Parathyroid adenoma (tissue), 2 donors: Measurements from ENCODE around the gene SESTD1.

ENCODE experiments used
- H2AFZ ChIP-seq: fragments of 300-600 bp; sonication (generic); one replicate; pipeline ENCODE4 v1.7.0; 2017; ENCODE audit warnings: antibody characterized with exemption, mild to moderate bottlenecking
- H3K27ac ChIP-seq: fragments of 300-600 bp; sonication (generic); one replicate; pipeline ENCODE4 v1.7.0; 2017
- H3K27me3 ChIP-seq: fragments of 300-600 bp; sonication (generic); one replicate; pipeline ENCODE4 v1.7.0; 2017; ENCODE audit warnings: low read length; ENCODE audit not compliant: control insufficient read depth, insufficient read depth
- H3K36me3 ChIP-seq: fragments of 300-600 bp; sonication (generic); one replicate; pipeline ENCODE4 v1.7.0; 2017; ENCODE audit warnings: low read length; ENCODE audit not compliant: control insufficient read depth, insufficient read depth
- H3K4me1 ChIP-seq: fragments of 300-600 bp; sonication (generic); one replicate; pipeline ENCODE4 v1.7.0; 2017; ENCODE audit warnings: control low read depth
- H3K4me2 ChIP-seq: fragments of 300-600 bp; sonication (generic); one replicate; pipeline ENCODE4 v1.7.0; 2017; ENCODE audit warnings: low read length
- H3K4me3 ChIP-seq: fragments of 300-600 bp; sonication (generic); one replicate; pipeline ENCODE4 v1.7.0; 2017; ENCODE audit warnings: low read depth, low read length
- H3K79me2 ChIP-seq: fragments of 300-600 bp; sonication (generic); one replicate; pipeline ENCODE4 v1.7.0; 2017; ENCODE audit warnings: control low read depth
- H3K9ac ChIP-seq: fragments of 300-600 bp; sonication (generic); one replicate; pipeline ENCODE4 v1.7.0; 2017; ENCODE audit warnings: mild to moderate bottlenecking
- H3K9me3 ChIP-seq: fragments of 300-600 bp; sonication (generic); one replicate; pipeline ENCODE4 v1.7.0; 2017; ENCODE audit warnings: low read length; ENCODE audit not compliant: control insufficient read depth
- TF ChIP-seq, protein P1 (sequence below): fragments of 300-600 bp; sonication (generic); IDR thresholded peaks from one replicate; pipeline ENCODE4 v1.7.0; 2017; ENCODE audit warnings: antibody characterized with exemption, mild to moderate bottlenecking
- donor health status: primary hyperparathyroidism.

The SESTD1 gene

DNA sequence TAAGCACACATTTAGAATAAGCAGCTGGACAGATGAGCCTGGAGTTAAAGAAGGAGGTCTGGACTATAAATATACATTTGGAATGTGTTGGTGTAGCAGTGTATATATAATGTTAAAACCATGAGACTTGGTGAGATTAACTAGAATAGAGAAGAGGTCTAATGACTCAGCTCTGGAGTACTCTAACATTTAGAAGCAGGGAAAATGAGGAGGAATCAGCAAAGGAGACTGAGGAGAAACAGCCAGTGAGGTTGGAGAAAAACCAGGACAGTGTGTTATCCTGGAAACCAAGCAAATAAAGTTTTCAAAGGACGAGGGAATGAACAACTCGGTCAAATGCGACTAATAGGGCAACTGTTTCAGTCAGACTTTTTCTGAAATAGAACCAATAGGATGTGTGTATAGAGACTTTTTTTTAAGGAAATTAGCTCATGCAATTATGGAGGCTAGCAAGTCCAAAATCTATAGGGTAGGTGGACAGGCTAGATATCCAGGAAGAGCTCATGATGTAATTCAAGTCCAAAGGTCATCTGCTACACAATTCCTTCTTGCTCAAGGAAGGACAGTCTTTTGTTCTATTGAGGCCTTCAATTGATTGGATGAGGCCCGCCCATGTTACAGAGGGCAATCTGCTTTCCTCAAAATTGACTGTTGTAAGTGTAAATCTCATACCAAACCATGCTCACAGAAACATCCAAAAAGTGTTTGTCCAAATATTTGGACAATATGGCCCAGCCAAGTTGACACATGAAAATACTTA is 10.8 kb upstream of the SESTD1 start:
- H3K27ac ChIP-seq: no peak overlapping the region
- H3K27me3 ChIP-seq: no peaks in the 10 kb centered on the region
- H3K4me3 ChIP-seq: no peak overlapping the region
- H2AFZ ChIP-seq: no peak overlapping the region
- H3K4me2 ChIP-seq: no peak overlapping the region
- no peaks in the 10 kb centered on the region for H3K36me3 ChIP-seq
- H3K4me1 ChIP-seq: peaks cover 3% of the 10 kb centered on the region
- H3K79me2 ChIP-seq: no peaks in the 10 kb centered on the region
- TF ChIP-seq, protein P1, sequence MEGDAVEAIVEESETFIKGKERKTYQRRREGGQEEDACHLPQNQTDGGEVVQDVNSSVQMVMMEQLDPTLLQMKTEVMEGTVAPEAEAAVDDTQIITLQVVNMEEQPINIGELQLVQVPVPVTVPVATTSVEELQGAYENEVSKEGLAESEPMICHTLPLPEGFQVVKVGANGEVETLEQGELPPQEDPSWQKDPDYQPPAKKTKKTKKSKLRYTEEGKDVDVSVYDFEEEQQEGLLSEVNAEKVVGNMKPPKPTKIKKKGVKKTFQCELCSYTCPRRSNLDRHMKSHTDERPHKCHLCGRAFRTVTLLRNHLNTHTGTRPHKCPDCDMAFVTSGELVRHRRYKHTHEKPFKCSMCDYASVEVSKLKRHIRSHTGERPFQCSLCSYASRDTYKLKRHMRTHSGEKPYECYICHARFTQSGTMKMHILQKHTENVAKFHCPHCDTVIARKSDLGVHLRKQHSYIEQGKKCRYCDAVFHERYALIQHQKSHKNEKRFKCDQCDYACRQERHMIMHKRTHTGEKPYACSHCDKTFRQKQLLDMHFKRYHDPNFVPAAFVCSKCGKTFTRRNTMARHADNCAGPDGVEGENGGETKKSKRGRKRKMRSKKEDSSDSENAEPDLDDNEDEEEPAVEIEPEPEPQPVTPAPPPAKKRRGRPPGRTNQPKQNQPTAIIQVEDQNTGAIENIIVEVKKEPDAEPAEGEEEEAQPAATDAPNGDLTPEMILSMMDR: no peak
- H3K9ac ChIP-seq: no peak overlapping the region
- H3K9me3 ChIP-seq: no peaks in the 10 kb centered on the region

DNA sequence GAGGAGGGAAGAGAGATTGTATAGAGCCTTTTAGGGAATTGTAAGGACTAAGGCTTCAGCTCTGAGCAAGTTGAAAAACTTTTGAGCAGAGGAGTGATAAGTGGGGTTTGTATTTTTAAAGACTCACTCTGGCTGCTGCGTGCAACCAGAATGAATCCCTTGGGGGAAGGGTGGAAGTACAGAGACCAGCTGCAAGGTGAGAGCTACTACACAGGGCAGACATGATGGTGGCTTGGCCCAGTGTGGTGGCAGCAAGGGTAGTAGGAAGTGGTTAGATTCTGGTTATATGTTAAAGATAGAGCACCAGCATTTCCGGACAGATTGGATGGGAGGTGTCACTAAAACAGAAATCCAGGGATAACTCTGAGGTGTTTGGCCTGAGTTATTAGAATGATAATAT is 10.1 kb upstream of the SESTD1 start:
- no peak overlapping the region for H3K9ac ChIP-seq
- H3K9me3 ChIP-seq: no peaks in the 10 kb centered on the region
- TF ChIP-seq, protein P1: no peak
- H3K27me3 ChIP-seq: no peaks in the 10 kb centered on the region
- no peak overlapping the region for H3K27ac ChIP-seq
- no peak overlapping the region for H3K4me2 ChIP-seq
- H2AFZ ChIP-seq: peak overlapping the region; percentile 36
- H3K79me2 ChIP-seq: no peaks in the 10 kb centered on the region
- no peak overlapping the region for H3K4me3 ChIP-seq
- no peaks in the 10 kb centered on the region for H3K36me3 ChIP-seq
- peaks cover 3% of the 10 kb centered on the region for H3K4me1 ChIP-seq

DNA sequence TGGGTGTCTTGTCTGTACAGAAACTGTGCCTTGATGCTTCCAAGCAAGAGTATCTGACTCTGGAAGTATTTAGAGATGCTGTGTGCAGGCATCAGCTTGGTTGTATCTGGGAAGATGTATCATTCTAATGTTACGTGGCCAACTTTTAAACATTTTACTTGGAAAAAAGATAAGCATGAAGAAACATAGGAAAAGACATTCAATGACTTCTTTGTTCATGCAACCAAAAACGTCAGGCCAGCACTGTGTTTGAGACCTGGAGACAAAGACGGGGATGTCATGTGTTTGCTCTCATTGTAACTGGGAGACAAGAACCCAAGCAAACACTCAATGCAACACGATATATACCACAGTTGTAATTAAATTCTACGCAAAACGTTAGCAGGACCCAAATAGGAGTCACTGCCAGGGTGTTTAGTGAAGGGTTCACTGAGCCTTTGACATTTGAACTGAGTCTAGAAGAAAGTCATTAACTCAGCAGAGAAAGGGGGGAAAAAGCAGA is 8.9 kb upstream of the SESTD1 start:
- H3K27me3 ChIP-seq: no peaks in the 10 kb centered on the region
- no peak overlapping the region for H3K27ac ChIP-seq
- peaks cover 3% of the 10 kb centered on the region for H3K4me1 ChIP-seq

DNA sequence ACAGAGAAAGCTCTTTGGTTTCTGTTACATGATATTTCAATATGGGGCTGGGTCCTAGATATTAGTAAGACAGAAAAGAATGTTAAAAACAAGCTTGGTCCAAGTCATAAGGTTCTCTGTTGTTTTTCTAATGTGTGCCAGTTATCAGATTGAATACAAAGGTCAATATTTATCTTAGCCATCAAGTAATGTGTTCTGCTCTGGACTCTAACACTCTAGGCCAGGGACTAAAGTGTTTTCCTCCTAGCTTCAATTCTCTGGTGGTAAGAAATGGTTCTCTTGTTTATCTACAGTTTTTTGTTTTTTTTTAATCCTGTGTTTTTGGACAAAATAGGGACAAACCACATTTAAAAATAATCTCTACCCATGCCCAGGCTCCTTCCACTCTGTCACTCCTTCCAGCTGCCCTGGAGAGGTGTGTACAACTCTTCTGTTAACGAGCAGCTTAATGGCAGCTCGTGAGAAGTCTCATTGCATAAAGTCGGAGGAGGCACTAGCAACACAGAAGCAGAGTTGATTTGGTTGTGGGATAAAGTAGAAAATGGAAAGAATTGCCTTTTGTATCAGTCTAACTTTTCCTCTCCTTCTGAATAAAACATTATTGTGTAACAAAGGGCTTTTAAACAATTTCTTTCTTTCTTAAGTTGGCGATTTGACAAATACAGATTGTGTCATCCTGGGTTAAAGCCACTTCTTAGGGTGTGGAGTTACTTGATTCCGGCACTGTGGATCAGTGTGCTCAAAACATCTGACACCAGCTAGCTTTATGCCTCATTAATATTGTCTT is 8.0 kb upstream of the SESTD1 start:
- Histone ChIP-seq H3K79me2 (no peaks in the 10 kb centered on the region), H3K9me3 (no peaks in the 10 kb centered on the region), H3K36me3 (no peaks in the 10 kb centered on the region), H3K9ac (no peak overlapping the region), H3K4me1 (peaks cover 3% of the 10 kb centered on the region), H3K27me3 (no peaks in the 10 kb centered on the region), H3K4me2 (no peak overlapping the region), H2AFZ (peak overlapping the region; percentile 53), H3K27ac (peak overlapping the region; percentile 43), H3K4me3 (no peak overlapping the region)
- TF ChIP-seq, protein P1: no peak

More for the DNA sequence above, 8.9 kb upstream of the SESTD1 start:
- no peaks in the 10 kb centered on the region for H3K79me2 ChIP-seq
- no peak overlapping the region for H3K4me2 ChIP-seq
- TF ChIP-seq, protein P1: no peak
- no peak overlapping the region for H3K9ac ChIP-seq
- no peak overlapping the region for H3K4me3 ChIP-seq
- H3K36me3 ChIP-seq: no peaks in the 10 kb centered on the region
- peak overlapping the region; percentile 47 for H2AFZ ChIP-seq
- H3K9me3 ChIP-seq: no peaks in the 10 kb centered on the region
